Measurements from ENCODE around the gene CDKAL1. TPM values are rescaled to one million over a fixed set of nuclear protein-coding genes. Genes with fewer than 3 reads are reported as not detected.

CDKAL1 gene
- total and polyA plus RNA-seq, 2 of the 8 experiments (the other 6 are each of a cell fraction or from before 2014, with no cell fraction given): 8.4 to 24.6 TPM

DNA sequence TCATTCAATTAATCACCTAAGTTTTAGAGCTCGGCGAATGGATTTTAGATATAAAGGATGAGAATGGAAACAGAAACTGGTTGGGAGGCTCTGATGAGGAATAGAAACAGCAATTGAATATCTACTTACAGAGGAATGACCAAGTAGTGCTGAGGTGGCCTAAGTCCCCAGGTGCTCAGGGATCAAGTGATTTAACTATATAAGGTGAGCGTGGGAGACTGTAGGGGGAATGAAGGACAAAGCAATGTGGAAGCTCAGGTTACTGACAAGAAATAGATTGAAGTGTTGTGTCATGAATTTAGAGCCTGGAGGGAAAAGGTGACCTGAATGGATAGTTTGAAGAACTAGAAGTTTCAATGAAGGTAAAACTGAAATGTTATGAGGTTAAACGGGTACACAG, 563.9 kb downstream of the CDKAL1 start:
- Histone ChIP-seq H3K4me2 (ENCODE audit: insufficient read depth in 1 of 2, low read depth in 2 of 2, low read length in 2 of 2) (0 out of 4 replicates have a peak overlapping the region, but pooled peaks have one; percentile 15 to 20), H2BK20ac (ENCODE audit: low read length) (no peak overlapping the region), H3K27me3 (replicated peaks in 1 of 4; ENCODE audit: control insufficient read depth in 3 of 4, extremely low read depth in 1 of 4, insufficient read depth in 3 of 4, low read length in 3 of 4) (no peaks in the 10 kb centered on the region), H3K23me2 (ENCODE audit: low read depth, low read length) (no peaks in the 10 kb centered on the region), H2AFZ (ENCODE audit: low read length) (no peak overlapping the region), H3K9me3 (ENCODE audit: insufficient read depth in 2 of 2, low read depth in 1 of 2, low read length in 1 of 2) (no peaks in the 10 kb centered on the region), H2BK12ac (ENCODE audit: low read depth, low read length) (no peak overlapping the region), H3K23ac (ENCODE audit: insufficient read length) (no peak overlapping the region), H3K27ac (ENCODE audit: low read depth, low read length) (no peak overlapping the region), H4K5ac (ENCODE audit: insufficient read length, low read depth, low read length) (no peak overlapping the region), H2BK15ac (ENCODE audit: low read length) (no peak overlapping the region), H2BK120ac (replicated peaks; ENCODE audit: low read depth, low read length) (no peak overlapping the region), H3K14ac (ENCODE audit: insufficient read length) (no peak overlapping the region), H2AK5ac (ENCODE audit: low read depth, low read length) (no peak overlapping the region), H3K36me3 (ENCODE audit: control insufficient read depth in 2 of 4, insufficient read depth in 4 of 4, low read length in 3 of 4) (no peaks in the 10 kb centered on the region), H4K20me1 (replicated peaks in 1 of 2; ENCODE audit: control insufficient read depth in 1 of 2, insufficient read depth in 2 of 2, low read length in 2 of 2) (no peaks in the 10 kb centered on the region), H3K79me1 (ENCODE audit: low read depth, low read length) (no peaks in the 10 kb centered on the region), H3K56ac (replicated peaks; ENCODE audit: insufficient read length, low read depth, low read length) (no peak overlapping the region), H3K9ac (replicated peaks in 1 of 4; ENCODE audit: extremely low read depth in 1 of 4, low read depth in 3 of 4, low read length in 3 of 4) (no peak overlapping the region), H4K91ac (replicated peaks; ENCODE audit: insufficient read length, low read length) (no peak overlapping the region), H3K18ac (ENCODE audit: extremely low read depth, low read length) (no peak overlapping the region), H3K4me3 (ENCODE audit: extremely low read depth in 1 of 4, insufficient read depth in 2 of 4, low read depth in 3 of 4, low read length in 4 of 4) (no peak overlapping the region), H3K4me1 (replicated peaks in 1 of 4; ENCODE audit: control insufficient read depth in 3 of 4, insufficient read depth in 4 of 4, low read length in 3 of 4) (peaks cover 1 to 10% (median 8%) of the 10 kb centered on the region in 4 experiments; a peak in 4 of 7 replicates), H3K4ac (replicated peaks; ENCODE audit: insufficient read length, low read depth, low read length) (no peak overlapping the region), H3K79me2 (ENCODE audit: control insufficient read depth in 1 of 2, insufficient read depth in 2 of 2, low read length in 2 of 2) (no peaks in the 10 kb centered on the region), H4K8ac (ENCODE audit: extremely low read depth, insufficient read depth, low read length) (no peak overlapping the region), H2BK5ac (ENCODE audit: low read depth, low read length) (no peak overlapping the region)
- FAIRE-seq: no peak
- ChIA-PET CTCF (ENCODE audit: partially characterized antibody) (interaction anchor here (0.5 to 0.9 kb wide), 3 partner anchors 150 to 1851 kb away, joined by 3 read pairs; no protein-coding TSS in a partner anchor), POLR2A (ENCODE audit: partially characterized antibody) (no interaction called here)
- no peak for TF ChIP-seq GABPA (IDR thresholded peaks at IDR 0.05; ENCODE audit: borderline replicate concordance, insufficient read depth, low read length)
- TF ChIP-seq TBP (IDR thresholded peaks at IDR 0.05; ENCODE audit: low read depth, low read length): no peak
- TF ChIP-seq JUND (IDR thresholded peaks at IDR 0.05; ENCODE audit: low read length): no peak
- no peak for TF ChIP-seq POU5F1 (IDR thresholded peaks at IDR 0.05; ENCODE audit: low read depth, low read length)
- TF ChIP-seq EP300 (IDR thresholded peaks at IDR 0.05; ENCODE audit: borderline replicate concordance in 1 of 2, low read depth in 2 of 2, low read length in 2 of 2): no peak
- TF ChIP-seq PHF8 (conservative IDR thresholded peaks at IDR 0.05; ENCODE audit: low read depth, low read length): no peak
- TF ChIP-seq SIX5 (IDR thresholded peaks at IDR 0.05; ENCODE audit: low read depth, low read length): no peak
- no peak for TF ChIP-seq POLR2A (IDR thresholded peaks at IDR 0.05; ENCODE audit: control extremely low read depth in 1 of 2, low read depth in 2 of 2, low read length in 2 of 2)
- no peak for TF ChIP-seq EGR1 (IDR thresholded peaks at IDR 0.05; ENCODE audit: borderline replicate concordance, low read depth, low read length)
- no peak for TF ChIP-seq TAF1 (IDR thresholded peaks at IDR 0.05; ENCODE audit: low read depth, low read length)
- TF ChIP-seq GTF2F1 (IDR thresholded peaks at IDR 0.05; ENCODE audit: borderline replicate concordance, low read depth, low read length): no peak
- no peak for TF ChIP-seq NRF1 (IDR thresholded peaks at IDR 0.05; ENCODE audit: low read depth, low read length)
- TF ChIP-seq USF2 (IDR thresholded peaks at IDR 0.05; ENCODE audit: low read length): no peak
- WGBS, 2 experiments (ENCODE audit: extremely low coverage in 1 of 2, insufficient coverage in 1 of 2, insufficient read length in 1 of 2, insufficient replicate concordance in 2 of 2, low coverage in 1 of 2, low lambda C conversion rate in 2 of 2, missing lambda C conversion rate in 1 of 2): 79% methylated on average over 4 of the region's 4 CpGs; no CpG with 5 or more reads in 1 of the 2 experiments
- no peak for DNase-seq (ENCODE audit: low read depth in 1 of 2, low spot score in 2 of 2)

All from H1 (cell line).